ENCODE data around the gene DFFB. TPM values are rescaled to one million over a fixed set of nuclear protein-coding genes. Genes with fewer than 3 reads are reported as not detected.

The DFFB gene
- total RNA-seq, 1 experiment from 2014 or later, result 4.8 TPM

GRCh38 chr1:3929126-3929525 lies 71.8 kb downstream of the DFFB start:
- CTCF ChIA-PET, result interaction anchor here (0.6 kb wide), 1 partner anchor 1439 kb away, joined by 3 read pairs; no protein-coding TSS in a partner anchor
- no peak for TF ChIP-seq CTCF (IDR thresholded peaks at IDR 0.05; ENCODE audit: unreplicated experiment)
- H3K9me3 Mint-ChIP-seq (ENCODE audit: unreplicated experiment), result peaks cover 21% of the 10 kb centered on the region
- no peak for DNase-seq (ENCODE audit: unreplicated experiment)
- no peaks in the 10 kb centered on the region for H3K36me3 Mint-ChIP-seq (ENCODE audit: insufficient read depth, unreplicated experiment)
- no peak overlapping the region for H3K4me3 Mint-ChIP-seq (ENCODE audit: unreplicated experiment)
- intact Hi-C loops (cut with micrococcal nuclease), result no loop called here
- peaks cover 19% of the 10 kb centered on the region for H3K27me3 Mint-ChIP-seq (ENCODE audit: insufficient read depth, unreplicated experiment)
- no peak overlapping the region for H3K27ac Mint-ChIP-seq (ENCODE audit: low read depth, unreplicated experiment)
- no peaks in the 10 kb centered on the region for H3K4me1 Mint-ChIP-seq (ENCODE audit: insufficient read depth, unreplicated experiment)
- POLR2A ChIA-PET, result no interaction called here
- BruUV-seq (replicated peaks), result no TSS peak

GRCh38 chr1:3930301-3931006 lies 73.2 kb downstream of the DFFB start:
- H3K4me1 Mint-ChIP-seq (ENCODE audit: insufficient read depth, unreplicated experiment), result no peaks in the 10 kb centered on the region
- H3K27me3 Mint-ChIP-seq (ENCODE audit: insufficient read depth, unreplicated experiment), result peaks cover 19% of the 10 kb centered on the region
- H3K4me3 Mint-ChIP-seq (ENCODE audit: unreplicated experiment), result no peak overlapping the region
- intact Hi-C loops (cut with micrococcal nuclease), result no loop called here
- ChIA-PET CTCF (no interaction called here), POLR2A (no interaction called here)
- BruUV-seq (replicated peaks), result no TSS peak
- peaks cover 21% of the 10 kb centered on the region for H3K9me3 Mint-ChIP-seq (ENCODE audit: unreplicated experiment)
- no peak for TF ChIP-seq CTCF (IDR thresholded peaks at IDR 0.05; ENCODE audit: unreplicated experiment)
- no peak overlapping the region for H3K27ac Mint-ChIP-seq (ENCODE audit: low read depth, unreplicated experiment)
- no peak for DNase-seq (ENCODE audit: unreplicated experiment)
- no peaks in the 10 kb centered on the region for H3K36me3 Mint-ChIP-seq (ENCODE audit: insufficient read depth, unreplicated experiment)

- Mint-ChIP-seq H3K9me3 (ENCODE audit: unreplicated experiment) (peaks cover 21% of the 10 kb centered on the region), H3K4me3 (ENCODE audit: unreplicated experiment) (no peak overlapping the region), H3K4me1 (ENCODE audit: insufficient read depth, unreplicated experiment) (no peaks in the 10 kb centered on the region), H3K36me3 (ENCODE audit: insufficient read depth, unreplicated experiment) (no peaks in the 10 kb centered on the region), H3K27ac (ENCODE audit: low read depth, unreplicated experiment) (no peak overlapping the region), H3K27me3 (ENCODE audit: insufficient read depth, unreplicated experiment) (peaks cover 13% of the 10 kb centered on the region)
- intact Hi-C loops (cut with micrococcal nuclease), result no loop called here
- ChIA-PET POLR2A (no interaction called here), CTCF (no interaction called here)
- BruUV-seq (replicated peaks), result no TSS peak
- no peak for DNase-seq (ENCODE audit: unreplicated experiment)
- no peak for TF ChIP-seq CTCF (IDR thresholded peaks at IDR 0.05; ENCODE audit: unreplicated experiment)
Measured at GRCh38 chr1:3931007-3931912, 74.0 kb downstream of the DFFB start.

DNA sequence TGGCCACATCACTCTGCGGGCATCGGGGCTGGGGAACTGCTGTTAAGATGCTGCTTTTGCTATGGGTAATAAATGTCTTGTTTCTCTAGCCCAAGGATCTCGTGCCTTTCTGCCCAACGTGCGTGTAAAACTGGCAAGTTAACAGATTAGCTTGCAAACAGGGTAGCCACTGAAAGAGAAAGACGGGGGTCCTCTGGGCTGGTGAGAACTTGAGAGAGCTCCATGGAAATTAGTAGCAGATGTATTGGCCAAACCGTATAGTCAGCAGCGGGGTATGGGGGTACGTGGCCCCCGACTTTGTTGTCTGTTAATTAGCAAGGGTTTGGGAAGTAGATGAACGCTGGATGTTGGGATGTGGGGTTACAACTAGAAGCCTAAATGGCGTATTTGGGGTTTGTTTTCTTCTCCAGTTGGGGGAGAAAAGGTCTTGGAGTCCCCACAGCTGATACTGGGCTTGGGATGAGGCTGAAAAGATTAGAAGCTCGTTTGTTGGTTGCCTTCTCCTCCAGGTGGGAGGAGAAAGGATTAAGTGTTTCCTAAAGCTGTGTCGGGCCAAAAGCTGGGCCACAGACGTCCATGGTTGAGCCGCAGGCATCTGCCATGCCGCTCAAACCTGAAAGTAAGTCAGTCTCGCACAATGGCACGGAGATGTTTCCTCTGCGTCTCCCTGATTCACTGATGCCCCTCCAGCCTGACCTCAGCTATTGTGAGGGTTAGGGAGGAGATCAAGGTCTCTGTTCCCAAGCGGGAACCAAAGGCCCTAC lies 75.1 kb downstream of the DFFB start:
- Mint-ChIP-seq H3K36me3 (ENCODE audit: insufficient read depth, unreplicated experiment) (no peaks in the 10 kb centered on the region), H3K4me3 (ENCODE audit: unreplicated experiment) (no peak overlapping the region), H3K4me1 (ENCODE audit: insufficient read depth, unreplicated experiment) (no peaks in the 10 kb centered on the region), H3K27me3 (ENCODE audit: insufficient read depth, unreplicated experiment) (peaks cover 3% of the 10 kb centered on the region), H3K9me3 (ENCODE audit: unreplicated experiment) (peaks cover 21% of the 10 kb centered on the region), H3K27ac (ENCODE audit: low read depth, unreplicated experiment) (no peak overlapping the region)
- ChIA-PET CTCF (interaction anchor here (0.7 kb wide), 1 partner anchor 515 kb away, joined by 3 read pairs; no protein-coding TSS in a partner anchor), POLR2A (interaction anchor here (0.7 kb wide), 1 partner anchor 11 kb away, joined by 3 read pairs; no protein-coding TSS in a partner anchor)
- no peak for TF ChIP-seq CTCF (IDR thresholded peaks at IDR 0.05; ENCODE audit: unreplicated experiment)
- DNase-seq (ENCODE audit: unreplicated experiment), result no peak
- intact Hi-C loops (cut with micrococcal nuclease), result no loop called here
- no TSS peak for BruUV-seq (replicated peaks)

Measured in MCF 10A (cell line).